ENCODE results near the gene NOTCH1.
A peak's percentile ranks its signal among the peaks of the same experiment; 100 is the strongest.

Gene NOTCH1

GRCh38 chr9:136539427-136540421 is 6.1 kb downstream of the NOTCH1 start (continued):
- TF ChIP-seq ZNF366 (tag by site-specific recombination; conservative IDR thresholded peaks at IDR 0.05), result no peak
- no peak for TF ChIP-seq ZNF645 (tag by site-specific recombination; IDR thresholded peaks at IDR 0.05)
- no peak for TF ChIP-seq ZNF785 (tag by site-specific recombination; IDR thresholded peaks at IDR 0.05)
- TF ChIP-seq ZNF132 (tag by site-specific recombination; IDR thresholded peaks at IDR 0.05; ENCODE audit: borderline replicate concordance), result no peak
- TF ChIP-seq ZBTB11 (tag by site-specific recombination; conservative IDR thresholded peaks at IDR 0.05; ENCODE audit: low read depth), result no peak
- TF ChIP-seq ZBTB17 (tag by site-specific recombination; IDR thresholded peaks at IDR 0.05), result no peak
- peak; percentile 60 for TF ChIP-seq KLF1 (tag by site-specific recombination; IDR thresholded peaks at IDR 0.05)
- no peak for TF ChIP-seq ZNF514 (tag by site-specific recombination; IDR thresholded peaks at IDR 0.05)
- no peak for TF ChIP-seq ZNF624 (tag by site-specific recombination; IDR thresholded peaks at IDR 0.05)
- TF ChIP-seq ZEB2 (tag by site-specific recombination; IDR thresholded peaks at IDR 0.05), result no peak
- TF ChIP-seq PBX3 (CRISPR knock-in tag; IDR thresholded peaks at IDR 0.05), result no peak
- TF ChIP-seq ZNF354C (tag by site-specific recombination; IDR thresholded peaks at IDR 0.05; ENCODE audit: borderline replicate concordance, low read depth), result no peak
- no peak for TF ChIP-seq ZNF391 (tag by site-specific recombination; IDR thresholded peaks at IDR 0.05; ENCODE audit: borderline replicate concordance, low read depth)
- TF ChIP-seq SP2 (tag by site-specific recombination; IDR thresholded peaks at IDR 0.05), result peak; percentile 21; the same call in 1 of the 2 replicates
- TF ChIP-seq PRDM1 (tag by site-specific recombination; IDR thresholded peaks at IDR 0.05), result no peak
- no peak for TF ChIP-seq ZFP37 (tag by site-specific recombination; IDR thresholded peaks at IDR 0.05)
- TF ChIP-seq MEIS1 (CRISPR knock-in tag; IDR thresholded peaks at IDR 0.05; ENCODE audit: borderline replicate concordance), result no peak
- no peak for TF ChIP-seq ZNF19 (tag by site-specific recombination; IDR thresholded peaks at IDR 0.05; ENCODE audit: low read depth)
- no peak for TF ChIP-seq ATF2 (tag by site-specific recombination; IDR thresholded peaks at IDR 0.05; ENCODE audit: low read depth)
- 0 out of 2 replicates have a peak, but pooled peaks have one; percentile 14 for TF ChIP-seq ZBTB8A (tag by site-specific recombination; IDR thresholded peaks at IDR 0.05)
- no peak for TF ChIP-seq ZNF580 (tag by site-specific recombination; IDR thresholded peaks at IDR 0.05)
- TF ChIP-seq PATZ1 (tag by site-specific recombination; IDR thresholded peaks at IDR 0.05), result peak; percentile 33; the same call in 1 of the 2 replicates
- no peak for TF ChIP-seq GLIS2 (tag by site-specific recombination; IDR thresholded peaks at IDR 0.05)
- TF ChIP-seq KLF17 (tag by site-specific recombination; IDR thresholded peaks at IDR 0.05), result 0 out of 2 replicates have a peak, but pooled peaks have one; percentile 53
- no peak for TF ChIP-seq SCRT1 (tag by site-specific recombination; IDR thresholded peaks at IDR 0.05; ENCODE audit: borderline replicate concordance)
- no peak for TF ChIP-seq ZSCAN16 (tag by site-specific recombination; IDR thresholded peaks at IDR 0.05)
